HepG2 (cell line): Measurements from ENCODE around the gene P3H3. TPM values are rescaled to one million over a fixed set of nuclear protein-coding genes. Genes with fewer than 3 reads are reported as not detected.
A peak's percentile ranks its signal among the peaks of the same experiment; 100 is the strongest.

Source experiments
- BORCS8-MEF2B ChIP-seq: sonication (generic); formaldehyde crosslinking; IDR thresholded peaks from 2 replicates; pipeline ENCODE4 v1.8.0; 2022; ENCODE audit warnings: mild to moderate bottlenecking, missing genetic modification reagents
- CENPX ChIP-seq: sonication (generic); formaldehyde crosslinking; IDR thresholded peaks from 2 replicates; pipeline ENCODE4 v1.9.0; 2021; ENCODE audit warnings: mild to moderate bottlenecking, missing genetic modification reagents, moderate library complexity
- HNRNPLL ChIP-seq: fragments of 200-400 bp; formaldehyde crosslinking; IDR thresholded peaks from 2 replicates; pipeline ENCODE4 v1.6.1; 2017; ENCODE audit warnings: mild to moderate bottlenecking, low read depth, low read length; ENCODE audit not compliant: poor library complexity, severe bottlenecking
- NFE2L1 ChIP-seq: sonication (generic); formaldehyde crosslinking; IDR thresholded peaks from 2 replicates; pipeline ENCODE4 v1.4.0; 2020; ENCODE audit warnings: missing genetic modification reagents, mild to moderate bottlenecking, borderline replicate concordance
- PHF20 ChIP-seq: sonication (generic); formaldehyde crosslinking; IDR thresholded peaks from 2 replicates; pipeline ENCODE4 v1.5.0; 2020; ENCODE audit warnings: mild to moderate bottlenecking, missing genetic modification reagents
- RBFOX2 ChIP-seq: fragments of 200-400 bp; formaldehyde crosslinking; IDR thresholded peaks from 2 replicates; pipeline ENCODE4 v1.6.1; 2017; ENCODE audit warnings: low read depth, mild to moderate bottlenecking, low read length
- WIZ ChIP-seq: sonication (generic); formaldehyde crosslinking; IDR thresholded peaks from 2 replicates; pipeline ENCODE4 v1.5.1; 2020; ENCODE audit warnings: mild to moderate bottlenecking, missing genetic modification reagents
- ZBTB8A ChIP-seq: sonication (generic); formaldehyde crosslinking; IDR thresholded peaks from 2 replicates; pipeline ENCODE4 v1.4.0; 2020; ENCODE audit warnings: mild to moderate bottlenecking, low read depth, missing genetic modification reagents, borderline replicate concordance
- ZNF296 ChIP-seq: sonication (generic); formaldehyde crosslinking; conservative IDR thresholded peaks from 2 replicates; pipeline ENCODE4 v1.5.0; 2020; ENCODE audit warnings: mild to moderate bottlenecking, missing genetic modification reagents
- ZNF562 ChIP-seq: sonication (generic); formaldehyde crosslinking; IDR thresholded peaks from 2 replicates; pipeline ENCODE4 v1.8.0; 2022; ENCODE audit warnings: missing genetic modification reagents, borderline replicate concordance
- polyA plus RNA-seq, 8 experiments: library from polyadenylated mRNA; depleted of rRNA in 3 of 8; stranded (reverse) in 7 of 8; unstranded in 1 of 8; fragments of >200 nt; fragmentation: Illumina TruSeq in 4 of 8; extraction: Trizol in 4 of 8; gene quantifications; 2 replicates each; pipeline versions ENCODE4 v1.2.1 to v1.2.3, GENCODE V29; 2011 to 2016; ENCODE audit warnings: low read depth in 4 of 8, missing spikeins in 1 of 8, mixed read lengths in 1 of 8; ENCODE audit not compliant: insufficient read depth in 1 of 8
- total RNA-seq, 5 experiments: library from RNA; depleted of rRNA; stranded (reverse); fragments of >200 nt; fragmentation: Illumina TruSeq; extraction: Trizol; gene quantifications; 2 replicates each; pipeline ENCODE4 v1.2.3, GENCODE V29; 2016; ENCODE audit warnings: low read depth in 1 of 5
- TF ChIP-seq, protein P1 (sequence below): sonication (generic); formaldehyde crosslinking; IDR thresholded peaks from 2 replicates; pipeline ENCODE4 v1.4.0; 2020; ENCODE audit warnings: missing genetic modification reagents, borderline replicate concordance
- TF ChIP-seq, protein P2 (sequence below): fragments of 450-650 bp; IDR thresholded peaks from 2 replicates; pipeline ENCODE4 v1.6.1; 2017; ENCODE audit warnings: mild to moderate bottlenecking
- TF ChIP-seq, protein P3 (sequence below): sonication (generic); formaldehyde crosslinking; IDR thresholded peaks from 2 replicates; pipeline ENCODE4 v1.4.0; 2020; ENCODE audit warnings: missing genetic modification reagents
- TF ChIP-seq, protein P4 (sequence below): sonication (generic); formaldehyde crosslinking; IDR thresholded peaks from 2 replicates; pipeline ENCODE4 v1.9.0; 2021; ENCODE audit warnings: missing genetic modification reagents, borderline replicate concordance
- TF ChIP-seq, protein P5 (sequence below): conservative IDR thresholded peaks from 2 replicates; pipeline ENCODE4 v1.6.1; 2018; ENCODE audit warnings: missing genetic modification reagents

Gene P3H3
- total and polyA plus RNA-seq, 2 of the 13 experiments (the other 11 are each of a cell fraction or from before 2014, with no cell fraction given), result 20.1 to 20.5 TPM

DNA sequence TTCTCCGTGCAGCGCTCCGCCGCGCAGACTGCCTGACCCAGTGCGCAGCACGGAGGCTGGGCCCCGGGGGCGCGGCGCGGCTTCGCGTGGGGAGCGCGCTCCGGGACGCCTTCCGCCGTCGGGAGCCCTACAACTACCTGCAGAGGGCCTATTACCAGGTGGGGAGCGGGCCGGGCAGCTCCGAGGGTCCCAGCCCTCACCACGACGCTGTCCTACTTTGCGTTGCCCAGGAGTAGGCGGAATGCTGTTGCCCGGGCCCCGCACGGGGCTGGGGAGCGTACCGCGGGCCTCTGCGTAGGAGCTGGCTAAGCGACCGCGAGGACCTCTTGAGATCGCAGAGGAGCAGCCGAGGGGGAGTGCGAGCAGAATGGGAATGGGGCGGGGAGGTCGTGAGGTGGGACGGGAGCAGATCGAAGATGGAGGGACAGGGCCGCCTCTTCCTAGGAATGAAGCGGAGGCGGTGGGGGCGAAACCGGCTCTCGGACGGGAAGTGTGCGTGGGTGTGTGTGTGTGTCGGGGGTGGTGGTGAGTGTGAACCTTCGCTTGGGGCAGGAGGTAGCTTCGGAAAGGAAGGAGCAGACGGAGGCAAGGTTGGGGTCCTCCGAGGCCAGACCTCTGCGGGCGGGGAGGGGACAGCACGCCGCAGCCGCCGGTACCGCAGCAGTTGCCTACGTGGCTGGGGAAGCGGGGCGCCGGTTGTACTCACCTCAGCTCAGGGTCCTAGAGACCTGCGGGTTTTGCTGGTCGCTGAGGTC lies 751 bp downstream of the P3H3 start (continued):
- TF ChIP-seq, protein P1, sequence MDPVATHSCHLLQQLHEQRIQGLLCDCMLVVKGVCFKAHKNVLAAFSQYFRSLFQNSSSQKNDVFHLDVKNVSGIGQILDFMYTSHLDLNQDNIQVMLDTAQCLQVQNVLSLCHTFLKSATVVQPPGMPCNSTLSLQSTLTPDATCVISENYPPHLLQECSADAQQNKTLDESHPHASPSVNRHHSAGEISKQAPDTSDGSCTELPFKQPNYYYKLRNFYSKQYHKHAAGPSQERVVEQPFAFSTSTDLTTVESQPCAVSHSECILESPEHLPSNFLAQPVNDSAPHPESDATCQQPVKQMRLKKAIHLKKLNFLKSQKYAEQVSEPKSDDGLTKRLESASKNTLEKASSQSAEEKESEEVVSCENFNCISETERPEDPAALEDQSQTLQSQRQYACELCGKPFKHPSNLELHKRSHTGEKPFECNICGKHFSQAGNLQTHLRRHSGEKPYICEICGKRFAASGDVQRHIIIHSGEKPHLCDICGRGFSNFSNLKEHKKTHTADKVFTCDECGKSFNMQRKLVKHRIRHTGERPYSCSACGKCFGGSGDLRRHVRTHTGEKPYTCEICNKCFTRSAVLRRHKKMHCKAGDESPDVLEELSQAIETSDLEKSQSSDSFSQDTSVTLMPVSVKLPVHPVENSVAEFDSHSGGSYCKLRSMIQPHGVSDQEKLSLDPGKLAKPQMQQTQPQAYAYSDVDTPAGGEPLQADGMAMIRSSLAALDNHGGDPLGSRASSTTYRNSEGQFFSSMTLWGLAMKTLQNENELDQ (CRISPR knock-in tag), result peak; percentile 46; the same call in 1 of the 2 replicates
- TF ChIP-seq ZNF562, result no peak
- TF ChIP-seq, protein P2, sequence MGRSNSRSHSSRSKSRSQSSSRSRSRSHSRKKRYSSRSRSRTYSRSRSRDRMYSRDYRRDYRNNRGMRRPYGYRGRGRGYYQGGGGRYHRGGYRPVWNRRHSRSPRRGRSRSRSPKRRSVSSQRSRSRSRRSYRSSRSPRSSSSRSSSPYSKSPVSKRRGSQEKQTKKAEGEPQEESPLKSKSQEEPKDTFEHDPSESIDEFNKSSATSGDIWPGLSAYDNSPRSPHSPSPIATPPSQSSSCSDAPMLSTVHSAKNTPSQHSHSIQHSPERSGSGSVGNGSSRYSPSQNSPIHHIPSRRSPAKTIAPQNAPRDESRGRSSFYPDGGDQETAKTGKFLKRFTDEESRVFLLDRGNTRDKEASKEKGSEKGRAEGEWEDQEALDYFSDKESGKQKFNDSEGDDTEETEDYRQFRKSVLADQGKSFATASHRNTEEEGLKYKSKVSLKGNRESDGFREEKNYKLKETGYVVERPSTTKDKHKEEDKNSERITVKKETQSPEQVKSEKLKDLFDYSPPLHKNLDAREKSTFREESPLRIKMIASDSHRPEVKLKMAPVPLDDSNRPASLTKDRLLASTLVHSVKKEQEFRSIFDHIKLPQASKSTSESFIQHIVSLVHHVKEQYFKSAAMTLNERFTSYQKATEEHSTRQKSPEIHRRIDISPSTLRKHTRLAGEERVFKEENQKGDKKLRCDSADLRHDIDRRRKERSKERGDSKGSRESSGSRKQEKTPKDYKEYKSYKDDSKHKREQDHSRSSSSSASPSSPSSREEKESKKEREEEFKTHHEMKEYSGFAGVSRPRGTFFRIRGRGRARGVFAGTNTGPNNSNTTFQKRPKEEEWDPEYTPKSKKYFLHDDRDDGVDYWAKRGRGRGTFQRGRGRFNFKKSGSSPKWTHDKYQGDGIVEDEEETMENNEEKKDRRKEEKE, result no peak
- TF ChIP-seq RBFOX2, result peak; percentile 90
- TF ChIP-seq, protein P3, sequence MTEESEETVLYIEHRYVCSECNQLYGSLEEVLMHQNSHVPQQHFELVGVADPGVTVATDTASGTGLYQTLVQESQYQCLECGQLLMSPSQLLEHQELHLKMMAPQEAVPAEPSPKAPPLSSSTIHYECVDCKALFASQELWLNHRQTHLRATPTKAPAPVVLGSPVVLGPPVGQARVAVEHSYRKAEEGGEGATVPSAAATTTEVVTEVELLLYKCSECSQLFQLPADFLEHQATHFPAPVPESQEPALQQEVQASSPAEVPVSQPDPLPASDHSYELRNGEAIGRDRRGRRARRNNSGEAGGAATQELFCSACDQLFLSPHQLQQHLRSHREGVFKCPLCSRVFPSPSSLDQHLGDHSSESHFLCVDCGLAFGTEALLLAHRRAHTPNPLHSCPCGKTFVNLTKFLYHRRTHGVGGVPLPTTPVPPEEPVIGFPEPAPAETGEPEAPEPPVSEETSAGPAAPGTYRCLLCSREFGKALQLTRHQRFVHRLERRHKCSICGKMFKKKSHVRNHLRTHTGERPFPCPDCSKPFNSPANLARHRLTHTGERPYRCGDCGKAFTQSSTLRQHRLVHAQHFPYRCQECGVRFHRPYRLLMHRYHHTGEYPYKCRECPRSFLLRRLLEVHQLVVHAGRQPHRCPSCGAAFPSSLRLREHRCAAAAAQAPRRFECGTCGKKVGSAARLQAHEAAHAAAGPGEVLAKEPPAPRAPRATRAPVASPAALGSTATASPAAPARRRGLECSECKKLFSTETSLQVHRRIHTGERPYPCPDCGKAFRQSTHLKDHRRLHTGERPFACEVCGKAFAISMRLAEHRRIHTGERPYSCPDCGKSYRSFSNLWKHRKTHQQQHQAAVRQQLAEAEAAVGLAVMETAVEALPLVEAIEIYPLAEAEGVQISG (CRISPR knock-in tag), result peak; percentile 46; the same call in 1 of the 2 replicates
- peak; percentile 64; the same call in 1 of the 2 replicates for TF ChIP-seq ZNF296
- TF ChIP-seq NFE2L1 (CRISPR knock-in tag), result peak; percentile 60; the same call in 1 of the 2 replicates
- TF ChIP-seq, protein P4, sequence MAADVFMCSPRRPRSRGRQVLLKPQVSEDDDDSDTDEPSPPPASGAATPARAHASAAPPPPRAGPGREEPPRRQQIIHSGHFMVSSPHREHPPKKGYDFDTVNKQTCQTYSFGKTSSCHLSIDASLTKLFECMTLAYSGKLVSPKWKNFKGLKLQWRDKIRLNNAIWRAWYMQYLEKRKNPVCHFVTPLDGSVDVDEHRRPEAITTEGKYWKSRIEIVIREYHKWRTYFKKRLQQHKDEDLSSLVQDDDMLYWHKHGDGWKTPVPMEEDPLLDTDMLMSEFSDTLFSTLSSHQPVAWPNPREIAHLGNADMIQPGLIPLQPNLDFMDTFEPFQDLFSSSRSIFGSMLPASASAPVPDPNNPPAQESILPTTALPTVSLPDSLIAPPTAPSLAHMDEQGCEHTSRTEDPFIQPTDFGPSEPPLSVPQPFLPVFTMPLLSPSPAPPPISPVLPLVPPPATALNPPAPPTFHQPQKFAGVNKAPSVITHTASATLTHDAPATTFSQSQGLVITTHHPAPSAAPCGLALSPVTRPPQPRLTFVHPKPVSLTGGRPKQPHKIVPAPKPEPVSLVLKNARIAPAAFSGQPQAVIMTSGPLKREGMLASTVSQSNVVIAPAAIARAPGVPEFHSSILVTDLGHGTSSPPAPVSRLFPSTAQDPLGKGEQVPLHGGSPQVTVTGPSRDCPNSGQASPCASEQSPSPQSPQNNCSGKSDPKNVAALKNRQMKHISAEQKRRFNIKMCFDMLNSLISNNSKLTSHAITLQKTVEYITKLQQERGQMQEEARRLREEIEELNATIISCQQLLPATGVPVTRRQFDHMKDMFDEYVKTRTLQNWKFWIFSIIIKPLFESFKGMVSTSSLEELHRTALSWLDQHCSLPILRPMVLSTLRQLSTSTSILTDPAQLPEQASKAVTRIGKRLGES (CRISPR knock-in tag), result no peak
- no peak for TF ChIP-seq ZBTB8A
- peak; percentile 44 for TF ChIP-seq PHF20 (CRISPR knock-in tag)
- TF ChIP-seq CENPX (CRISPR knock-in tag), result no peak
- TF ChIP-seq WIZ (CRISPR knock-in tag), result no peak
- peak; percentile 24; the same call in 1 of the 2 replicates for TF ChIP-seq BORCS8-MEF2B (CRISPR knock-in tag)
- TF ChIP-seq, protein P5, sequence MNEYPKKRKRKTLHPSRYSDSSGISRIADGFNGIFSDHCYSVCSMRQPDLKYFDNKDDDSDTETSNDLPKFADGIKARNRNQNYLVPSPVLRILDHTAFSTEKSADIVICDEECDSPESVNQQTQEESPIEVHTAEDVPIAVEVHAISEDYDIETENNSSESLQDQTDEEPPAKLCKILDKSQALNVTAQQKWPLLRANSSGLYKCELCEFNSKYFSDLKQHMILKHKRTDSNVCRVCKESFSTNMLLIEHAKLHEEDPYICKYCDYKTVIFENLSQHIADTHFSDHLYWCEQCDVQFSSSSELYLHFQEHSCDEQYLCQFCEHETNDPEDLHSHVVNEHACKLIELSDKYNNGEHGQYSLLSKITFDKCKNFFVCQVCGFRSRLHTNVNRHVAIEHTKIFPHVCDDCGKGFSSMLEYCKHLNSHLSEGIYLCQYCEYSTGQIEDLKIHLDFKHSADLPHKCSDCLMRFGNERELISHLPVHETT, result peak; percentile 30; the same call in 1 of the 2 replicates
- peak; percentile 90 for TF ChIP-seq HNRNPLL
